Thyroid gland (tissue), 4 donors: ENCODE results near the gene VAV3. TPM values are rescaled to one million over a fixed set of nuclear protein-coding genes. Genes with fewer than 3 reads are reported as not detected.

Source experiments
- DNase-seq, 2 donors: peaks; one replicate each; pipeline ENCODE4 v3.0.0-alpha.2; 2019
- H3K27ac ChIP-seq, 3 donors: fragments of 200-600 bp; sonication (generic); 1 replicate in 2 of 3; 2 replicates in 1 of 3; pipeline ENCODE4 v1.5.1; 2016 to 2019; ENCODE audit warnings: mild to moderate bottlenecking in 1 of 3, moderate library complexity in 1 of 3
- H3K27me3 ChIP-seq: fragments of 200-600 bp; sonication (generic); one replicate; pipeline ENCODE4 v1.5.1; 2019
- H3K36me3 ChIP-seq, 2 donors: fragments of 200-600 bp; sonication (generic); one replicate each; pipeline ENCODE4 v1.5.1; 2016 to 2019
- H3K4me1 ChIP-seq, 2 donors: fragments of 200-600 bp; sonication (generic); one replicate each; pipeline ENCODE4 v1.5.1; 2017 to 2019
- H3K4me3 ChIP-seq, 3 donors: fragments of 200-600 bp; sonication (generic); replicated peaks in 1 of 3; 1 replicate in 2 of 3; 2 replicates in 1 of 3; pipeline ENCODE4 v1.5.1; 2016; ENCODE audit warnings: mild to moderate bottlenecking in 1 of 3
- H3K9me3 ChIP-seq: fragments of 200-600 bp; sonication (generic); one replicate; pipeline ENCODE4 v1.5.1; 2017
- CTCF ChIP-seq, 6 experiments: fragments of 200-600 bp in 3 of 6; fragments of 450-650 bp in 3 of 6; sonication (generic) in 3 of 6; IDR thresholded peaks; one replicate each; pipeline ENCODE4 v1.5.1; 2016 to 2019; ENCODE audit warnings: antibody characterized with exemption in 6 of 6, mild to moderate bottlenecking in 2 of 6, inconsistent platforms in 1 of 6, moderate library complexity in 1 of 6
- POLR2A ChIP-seq, 2 donors: fragments of 450-650 bp; IDR thresholded peaks; one replicate each; pipeline ENCODE4 v1.6.1; 2017; ENCODE audit warnings: antibody characterized with exemption in 2 of 2, mild to moderate bottlenecking in 2 of 2, moderate library complexity in 1 of 2
- WGBS, 2 donors: methylation state at CpG; one replicate each; pipeline ENCODE4 v1.1.5; 2017; 5-methylcytosine and 5-hydroxymethylcytosine counted together
- intact Hi-C: fragments of 100-400 bp; cut with DNase I; formaldehyde crosslinking; loops from one replicate; pipeline ENCODE4 v1.15.1; 2023
- total RNA-seq, 4 donors: library from RNA; depleted of rRNA; stranded (reverse); fragments of >200 nt; gene quantifications; one replicate each; pipeline ENCODE4 v1.2.3, GENCODE V29; 2016

The VAV3 gene
- total RNA-seq, 4 donors from 2014 or later = 14.8 to 22.8 (median 18.8) TPM

- TF ChIP-seq CTCF (IDR thresholded peaks at IDR 0.05) = no peak
- TF ChIP-seq POLR2A (IDR thresholded peaks at IDR 0.05) = no peak
Observed at GRCh38 chr1:107762751-107763390, 202.1 kb downstream of the VAV3 start.

DNA sequence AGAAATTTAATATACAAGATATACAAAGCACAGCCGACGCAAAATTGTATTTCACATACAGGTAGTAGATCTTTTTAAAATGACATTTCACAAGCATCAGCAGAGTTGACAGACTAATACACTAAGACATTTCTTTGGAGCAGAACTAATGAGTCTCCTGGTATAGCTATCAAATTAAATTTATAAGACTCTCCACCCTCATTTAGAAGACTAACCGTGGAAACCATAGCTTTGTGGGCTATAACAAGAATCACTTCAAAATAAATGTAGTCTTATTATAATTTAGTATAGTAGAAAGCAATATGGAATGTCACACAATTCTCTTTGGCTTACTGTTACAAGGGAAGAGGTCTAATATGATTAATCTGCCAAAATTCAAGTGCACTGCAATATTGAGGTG is 204.9 kb downstream of the VAV3 start:
- TF ChIP-seq POLR2A (IDR thresholded peaks at IDR 0.05) = no peak
- no peak for TF ChIP-seq CTCF (IDR thresholded peaks at IDR 0.05)
- H3K4me3 ChIP-seq = no peak overlapping the region
- H3K4me1 ChIP-seq = no peaks in the 10 kb centered on the region
- H3K27ac ChIP-seq = no peak overlapping the region
- WGBS, 2 donors = 94 to 97% methylated on average over 3 of the region's 3 CpGs
- no peaks in the 10 kb centered on the region for H3K9me3 ChIP-seq
- intact Hi-C loops = no loop called here
- no peak for DNase-seq
- no peaks in the 10 kb centered on the region for H3K27me3 ChIP-seq
- H3K36me3 ChIP-seq = no peaks in the 10 kb centered on the region

More at GRCh38 chr1:107762751-107763390, 202.1 kb downstream of the VAV3 start:
- Histone ChIP-seq H3K4me1 (no peaks in the 10 kb centered on the region), H3K4me3 (no peak overlapping the region), H3K27me3 (no peaks in the 10 kb centered on the region), H3K27ac (no peak overlapping the region), H3K9me3 (no peaks in the 10 kb centered on the region), H3K36me3 (no peaks in the 10 kb centered on the region)
- 72 to 84% methylated on average over 6 of the region's 6 CpGs for WGBS, 2 donors
- intact Hi-C loops = no loop called here
- no peak for DNase-seq

- peak; percentile 45 to 56 for DNase-seq
Observed at GRCh38 chr1:107750364-107750959, 214.5 kb downstream of the VAV3 start.

GRCh38 chr1:107748531-107748930 is 216.4 kb downstream of the VAV3 start:
- Histone ChIP-seq H3K27me3 (no peaks in the 10 kb centered on the region), H3K27ac (no peak overlapping the region), H3K36me3 (no peaks in the 10 kb centered on the region), H3K9me3 (no peaks in the 10 kb centered on the region), H3K4me3 (no peak overlapping the region), H3K4me1 (no peaks in the 10 kb centered on the region)
- TF ChIP-seq POLR2A (IDR thresholded peaks at IDR 0.05) (no peak), CTCF (IDR thresholded peaks at IDR 0.05) (peak in 2 of 6 experiments; percentile 20 to 34)
- WGBS, 2 donors = 27 to 42% methylated on average over 2 of the region's 2 CpGs
- DNase-seq = no peak
- intact Hi-C loops = no loop called here

More at GRCh38 chr1:107750364-107750959, 214.5 kb downstream of the VAV3 start:
- no peaks in the 10 kb centered on the region for H3K27me3 ChIP-seq
- intact Hi-C loops = loop anchor here (10.0 kb wide), 1 partner anchor 316 kb away; no protein-coding TSS in a partner anchor
- no peak overlapping the region for H3K4me3 ChIP-seq
- WGBS, 2 donors = 41 to 45% methylated on average over 6 of the region's 6 CpGs
- H3K36me3 ChIP-seq = no peaks in the 10 kb centered on the region
- H3K9me3 ChIP-seq = no peaks in the 10 kb centered on the region
- TF ChIP-seq POLR2A (IDR thresholded peaks at IDR 0.05) (no peak), CTCF (IDR thresholded peaks at IDR 0.05) (peak in 4 of 6 experiments; percentile 30 to 62 (median 56))
- H3K4me1 ChIP-seq = no peaks in the 10 kb centered on the region
- no peak overlapping the region for H3K27ac ChIP-seq

- TF ChIP-seq POLR2A (IDR thresholded peaks at IDR 0.05) (no peak), CTCF (IDR thresholded peaks at IDR 0.05) (no peak)
- H3K27me3 ChIP-seq = no peaks in the 10 kb centered on the region
- DNase-seq = no peak
- no peaks in the 10 kb centered on the region for H3K4me1 ChIP-seq
- H3K9me3 ChIP-seq = no peaks in the 10 kb centered on the region
- intact Hi-C loops = no loop called here
- WGBS, 2 donors = 93 to 96% methylated on average over 4 of the region's 4 CpGs
- H3K36me3 ChIP-seq = no peaks in the 10 kb centered on the region
- H3K4me3 ChIP-seq = no peak overlapping the region
- no peak overlapping the region for H3K27ac ChIP-seq
Observed at GRCh38 chr1:107741242-107741641, 223.7 kb downstream of the VAV3 start.
